ENCODE data around the gene GRK4. TPM values are rescaled to one million over a fixed set of nuclear protein-coding genes. Genes with fewer than 3 reads are reported as not detected.

Gene GRK4
- total RNA-seq, 1 donor from 2014 or later = 1.9 TPM

DNA sequence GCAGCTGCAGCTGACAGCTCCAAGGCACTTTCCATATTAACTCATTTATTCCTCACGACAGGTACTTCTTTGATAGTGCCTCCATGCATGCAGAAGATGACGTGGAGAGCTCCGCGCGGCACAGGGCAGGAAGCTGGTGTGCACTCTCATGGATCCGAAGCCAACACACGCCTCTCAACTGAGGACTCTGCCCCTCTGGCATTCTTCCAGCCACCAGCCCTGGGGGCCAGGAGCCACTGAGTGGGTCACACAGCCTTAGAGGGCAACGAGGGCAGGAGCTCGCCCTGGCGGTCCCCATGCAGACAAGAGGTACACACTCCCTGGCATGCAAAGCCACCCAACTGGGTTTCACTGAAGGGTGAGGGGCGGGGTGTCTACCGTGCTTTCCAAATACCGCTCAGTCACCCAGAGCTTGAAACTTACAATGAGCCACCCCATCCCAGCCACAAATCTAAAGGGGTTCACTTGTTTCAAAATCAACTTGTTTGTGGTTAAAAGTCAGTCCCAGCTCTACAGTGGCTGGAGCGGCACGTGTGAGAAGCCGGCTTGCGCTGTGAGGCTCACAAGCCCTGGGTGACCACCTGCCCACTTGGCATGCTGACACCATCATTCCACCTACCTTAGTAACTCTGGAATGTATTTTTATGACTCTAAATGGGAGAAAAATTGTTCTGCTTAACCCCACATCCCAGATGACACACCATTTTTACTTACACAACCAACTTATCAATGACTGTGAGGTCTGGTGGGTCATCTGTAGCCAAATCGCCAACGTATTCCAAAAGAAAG is 16.4 kb upstream of the GRK4 start:
- intact Hi-C loops (cut with DNase I) = no loop called here
- H3K36me3 ChIP-seq = peaks cover 87 to 98% of the 10 kb centered on the region in 2 donors
- H3K27ac ChIP-seq = no peak overlapping the region
- no peaks in the 10 kb centered on the region for H3K27me3 ChIP-seq
- H3K4me1 ChIP-seq = no peaks in the 10 kb centered on the region
- no peak overlapping the region for H3K4me3 ChIP-seq
- TF ChIP-seq, protein P1, sequence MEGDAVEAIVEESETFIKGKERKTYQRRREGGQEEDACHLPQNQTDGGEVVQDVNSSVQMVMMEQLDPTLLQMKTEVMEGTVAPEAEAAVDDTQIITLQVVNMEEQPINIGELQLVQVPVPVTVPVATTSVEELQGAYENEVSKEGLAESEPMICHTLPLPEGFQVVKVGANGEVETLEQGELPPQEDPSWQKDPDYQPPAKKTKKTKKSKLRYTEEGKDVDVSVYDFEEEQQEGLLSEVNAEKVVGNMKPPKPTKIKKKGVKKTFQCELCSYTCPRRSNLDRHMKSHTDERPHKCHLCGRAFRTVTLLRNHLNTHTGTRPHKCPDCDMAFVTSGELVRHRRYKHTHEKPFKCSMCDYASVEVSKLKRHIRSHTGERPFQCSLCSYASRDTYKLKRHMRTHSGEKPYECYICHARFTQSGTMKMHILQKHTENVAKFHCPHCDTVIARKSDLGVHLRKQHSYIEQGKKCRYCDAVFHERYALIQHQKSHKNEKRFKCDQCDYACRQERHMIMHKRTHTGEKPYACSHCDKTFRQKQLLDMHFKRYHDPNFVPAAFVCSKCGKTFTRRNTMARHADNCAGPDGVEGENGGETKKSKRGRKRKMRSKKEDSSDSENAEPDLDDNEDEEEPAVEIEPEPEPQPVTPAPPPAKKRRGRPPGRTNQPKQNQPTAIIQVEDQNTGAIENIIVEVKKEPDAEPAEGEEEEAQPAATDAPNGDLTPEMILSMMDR (IDR thresholded peaks at IDR 0.05) = no peak
- no peak for DNase-seq (ENCODE audit: low spot score in 2 of 2)
- H3K9me3 ChIP-seq = no peaks in the 10 kb centered on the region

- H3K36me3 ChIP-seq = peaks cover 88 to 98% of the 10 kb centered on the region in 2 donors
- no peak overlapping the region for H3K4me3 ChIP-seq
- H3K27ac ChIP-seq = no peak overlapping the region
- H3K9me3 ChIP-seq = no peaks in the 10 kb centered on the region
- intact Hi-C loops (cut with DNase I) = no loop called here
- H3K27me3 ChIP-seq = no peaks in the 10 kb centered on the region
- TF ChIP-seq, protein P1 (IDR thresholded peaks at IDR 0.05) = no peak
- H3K4me1 ChIP-seq = no peaks in the 10 kb centered on the region
- no peak for DNase-seq (ENCODE audit: low spot score in 2 of 2)
Measured at GRCh38 chr4:2947926-2948325, 15.4 kb upstream of the GRK4 start.

DNA sequence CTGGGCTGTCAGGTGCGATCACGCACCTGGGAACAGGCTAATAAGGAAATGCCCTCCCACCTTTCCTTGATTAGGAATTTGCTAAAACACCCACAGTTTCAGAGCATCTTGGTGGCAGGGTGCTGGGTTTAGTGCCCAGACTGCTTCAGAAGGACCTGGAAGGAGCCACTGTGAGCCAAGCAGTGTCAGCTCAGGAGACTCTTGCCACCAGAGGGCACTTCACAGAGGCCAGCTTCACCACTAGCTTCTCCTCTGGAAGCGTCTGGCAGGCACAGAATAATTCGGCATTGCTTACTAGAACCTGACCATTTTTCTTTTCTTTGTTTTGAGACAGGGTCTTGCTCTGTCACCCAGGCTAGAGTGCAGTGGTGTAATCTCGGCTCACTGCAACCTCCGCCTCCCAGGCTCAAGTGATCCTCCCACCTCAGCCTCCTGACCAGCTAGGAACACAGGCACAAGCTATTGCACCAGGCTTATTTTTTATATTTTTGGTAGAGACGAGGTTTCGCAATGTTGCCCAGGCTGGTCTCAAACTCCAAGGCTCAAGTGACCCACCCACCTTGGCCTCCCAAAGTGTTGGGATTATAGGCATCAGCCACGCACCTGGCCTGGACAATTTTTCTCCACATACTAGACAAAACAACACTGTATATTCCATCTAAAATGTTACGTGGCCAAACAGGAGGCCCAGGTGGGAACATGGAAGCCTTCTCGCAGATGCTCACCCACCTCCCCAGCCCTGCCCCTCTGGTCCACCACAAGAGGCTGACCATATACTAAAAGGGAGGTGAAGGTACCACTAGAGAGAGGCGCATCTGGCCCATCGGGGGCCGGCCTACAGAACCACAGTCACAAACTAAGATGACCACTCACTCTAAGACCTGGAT is 14.2 kb upstream of the GRK4 start:
- Histone ChIP-seq H3K4me1 (no peaks in the 10 kb centered on the region), H3K27ac (no peak overlapping the region), H3K9me3 (no peaks in the 10 kb centered on the region), H3K36me3 (peaks cover 84 to 98% of the 10 kb centered on the region in 2 donors), H3K27me3 (no peaks in the 10 kb centered on the region), H3K4me3 (no peak overlapping the region)
- no peak for DNase-seq (ENCODE audit: low spot score in 2 of 2)
- intact Hi-C loops (cut with DNase I) = no loop called here
- TF ChIP-seq, protein P1 (IDR thresholded peaks at IDR 0.05) = peak in 2 of 3 experiments; percentile 9 to 24

GRCh38 chr4:2949782-2950125 is 13.6 kb upstream of the GRK4 start:
- intact Hi-C loops (cut with DNase I) = no loop called here
- no peak for DNase-seq (ENCODE audit: low spot score in 2 of 2)
- Histone ChIP-seq H3K36me3 (peaks cover 85 to 98% of the 10 kb centered on the region in 2 donors), H3K4me1 (no peaks in the 10 kb centered on the region), H3K27me3 (no peaks in the 10 kb centered on the region), H3K9me3 (no peaks in the 10 kb centered on the region), H3K4me3 (no peak overlapping the region), H3K27ac (no peak overlapping the region)
- TF ChIP-seq, protein P1 (IDR thresholded peaks at IDR 0.05) = no peak

GRCh38 chr4:2950221-2950989 is 13.0 kb upstream of the GRK4 start:
- no peaks in the 10 kb centered on the region for H3K9me3 ChIP-seq
- peaks cover 80 to 94% of the 10 kb centered on the region in 2 donors for H3K36me3 ChIP-seq
- TF ChIP-seq, protein P1 (IDR thresholded peaks at IDR 0.05) = no peak
- H3K27ac ChIP-seq = no peak overlapping the region
- no peaks in the 10 kb centered on the region for H3K27me3 ChIP-seq
- intact Hi-C loops (cut with DNase I) = no loop called here
- DNase-seq (ENCODE audit: low spot score in 2 of 2) = no peak
- no peak overlapping the region for H3K4me3 ChIP-seq
- no peaks in the 10 kb centered on the region for H3K4me1 ChIP-seq
